ENCODE results near the gene PCSK4.
"Not testable (repeated sequence)": the region's sequence is repeated elsewhere in the genome, so short reads cannot be mapped to it uniquely, and the experiment has no call there.

Gene PCSK4

GRCh38 chr19:1521636-1522035, 31.5 kb upstream of the PCSK4 start:
- no peak for DNase-seq

- DNase-seq: no peak
These were observed 30.1 kb upstream of the PCSK4 start for GRCh38 chr19:1520203-1520780.

- not testable (repeated sequence) for DNase-seq
These were observed 29.7 kb upstream of the PCSK4 start for GRCh38 chr19:1519802-1520201.

- DNase-seq: no peak
These were observed 28.3 kb upstream of the PCSK4 start for GRCh38 chr19:1518471-1518870.

GRCh38 chr19:1516395-1516753, 26.2 kb upstream of the PCSK4 start:
- no peak for DNase-seq

- no peak for DNase-seq
These were observed 25.0 kb upstream of the PCSK4 start for GRCh38 chr19:1514986-1515721.

- no peak for DNase-seq
These were observed 24.1 kb upstream of the PCSK4 start for GRCh38 chr19:1514295-1514661.

GRCh38 chr19:1513499-1514294, 23.5 kb upstream of the PCSK4 start:
- DNase-seq: no peak

- no peak for DNase-seq
These were observed 22.7 kb upstream of the PCSK4 start, which contains the start of gene ADAMTSL5 for GRCh38 chr19:1512671-1513498. Gene ADAMTSL5 (minus strand): TSS chr19:1513019. CDS start chr19:1510943, 2,076 bp downstream.

- no peak for DNase-seq
These were observed 21.5 kb upstream of the PCSK4 start for GRCh38 chr19:1511318-1512317.

- no peak for DNase-seq
These were observed 20.7 kb upstream of the PCSK4 start for GRCh38 chr19:1510807-1511206.

- DNase-seq: no peak
These were observed 20.3 kb upstream of the PCSK4 start for GRCh38 chr19:1510442-1510806.

- DNase-seq: no peak
These were observed 19.7 kb upstream of the PCSK4 start for GRCh38 chr19:1509602-1510441.

- no peak for DNase-seq
These were observed 18.3 kb upstream of the PCSK4 start for GRCh38 chr19:1508507-1508856.

- peak; percentile 91 for DNase-seq
These were observed 17.8 kb upstream of the PCSK4 start for GRCh38 chr19:1507763-1508506.

GRCh38 chr19:1507192-1507660, 17.1 kb upstream of the PCSK4 start:
- DNase-seq: no peak

- no peak for DNase-seq
These were observed 16.1 kb upstream of the PCSK4 start for GRCh38 chr19:1505991-1506881.

- DNase-seq: no peak
These were observed 14.9 kb upstream of the PCSK4 start for GRCh38 chr19:1505012-1505411.
